ENCODE data around the gene CPM.

DNA sequence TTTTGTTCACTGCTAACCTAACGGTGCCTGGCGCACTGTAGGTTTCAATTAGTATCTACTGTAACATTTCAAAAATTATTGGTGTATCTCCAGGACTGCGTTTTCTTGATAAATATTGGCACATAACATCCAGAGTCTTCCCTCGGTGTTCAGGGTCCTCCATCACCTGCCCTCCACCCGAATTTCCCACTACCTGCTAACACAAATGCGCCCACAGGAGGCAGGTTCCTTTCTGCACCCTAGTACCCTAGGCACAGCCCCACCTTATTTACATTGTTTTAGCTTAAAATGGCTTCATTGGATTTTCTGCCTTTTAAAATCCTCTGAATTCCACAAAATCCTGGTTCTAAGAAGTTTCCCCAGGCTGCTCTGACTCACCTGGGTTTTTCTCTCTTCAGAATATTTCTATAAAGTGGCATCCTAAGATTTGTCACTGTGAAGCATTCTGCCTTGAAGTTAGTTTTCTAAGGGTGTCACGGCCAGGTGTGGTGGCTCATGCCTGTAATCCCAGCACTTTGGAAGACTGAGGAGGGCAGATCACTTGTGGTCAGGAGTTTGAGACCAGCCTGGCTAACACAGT lies 38.6 kb downstream of the CPM start:
- TF ChIP-seq, protein P1, sequence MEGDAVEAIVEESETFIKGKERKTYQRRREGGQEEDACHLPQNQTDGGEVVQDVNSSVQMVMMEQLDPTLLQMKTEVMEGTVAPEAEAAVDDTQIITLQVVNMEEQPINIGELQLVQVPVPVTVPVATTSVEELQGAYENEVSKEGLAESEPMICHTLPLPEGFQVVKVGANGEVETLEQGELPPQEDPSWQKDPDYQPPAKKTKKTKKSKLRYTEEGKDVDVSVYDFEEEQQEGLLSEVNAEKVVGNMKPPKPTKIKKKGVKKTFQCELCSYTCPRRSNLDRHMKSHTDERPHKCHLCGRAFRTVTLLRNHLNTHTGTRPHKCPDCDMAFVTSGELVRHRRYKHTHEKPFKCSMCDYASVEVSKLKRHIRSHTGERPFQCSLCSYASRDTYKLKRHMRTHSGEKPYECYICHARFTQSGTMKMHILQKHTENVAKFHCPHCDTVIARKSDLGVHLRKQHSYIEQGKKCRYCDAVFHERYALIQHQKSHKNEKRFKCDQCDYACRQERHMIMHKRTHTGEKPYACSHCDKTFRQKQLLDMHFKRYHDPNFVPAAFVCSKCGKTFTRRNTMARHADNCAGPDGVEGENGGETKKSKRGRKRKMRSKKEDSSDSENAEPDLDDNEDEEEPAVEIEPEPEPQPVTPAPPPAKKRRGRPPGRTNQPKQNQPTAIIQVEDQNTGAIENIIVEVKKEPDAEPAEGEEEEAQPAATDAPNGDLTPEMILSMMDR (optimal IDR thresholded peaks at IDR 0.05 in 1 of 3, IDR thresholded peaks at IDR 0.05 in 1 of 3, conservative IDR thresholded peaks at IDR 0.05 in 1 of 3; ENCODE audit: extremely low read depth in 1 of 3, insufficient read depth in 2 of 3, low read length in 3 of 3): no peak
- TF ChIP-seq EZH2 (IDR thresholded peaks at IDR 0.05; ENCODE audit: low read length): no peak

Measured in keratinocyte (primary cell).